Measurements from ENCODE around the gene AUP1. TPM values are rescaled to one million over a fixed set of nuclear protein-coding genes. Genes with fewer than 3 reads are reported as not detected.
A peak's percentile ranks its signal among the peaks of the same experiment; 100 is the strongest.

AUP1 gene
- total RNA-seq, 4 donors from 2014 or later: 94.0 to 116 (median 112) TPM

DNA sequence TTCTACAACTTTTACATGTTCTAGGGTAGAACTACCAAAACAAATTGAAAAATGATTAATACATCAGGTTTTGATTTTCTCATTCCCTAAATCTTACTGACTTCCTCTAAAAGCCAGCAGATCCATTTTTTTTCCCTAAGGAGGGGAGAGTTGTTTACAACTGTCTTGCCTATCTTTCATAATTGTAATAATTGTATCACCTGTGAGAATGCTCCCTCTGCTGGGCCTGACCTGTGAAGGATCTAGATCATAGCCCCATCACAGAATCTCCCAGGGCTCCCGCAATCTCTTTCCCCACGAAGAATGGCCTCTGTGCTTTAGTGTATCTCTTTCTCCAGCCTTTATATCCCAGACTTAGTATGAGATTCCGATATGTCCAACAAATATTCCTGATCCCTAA lies 15.1 kb upstream of the AUP1 start:
- 85 to 92% methylated on average over 3 of the region's 3 CpGs for WGBS, 2 donors
- DNase-seq (ENCODE audit: low spot score in 2 of 2): peak in 1 of 2 donors; percentile 32
- intact Hi-C loops (cut with DNase I; ENCODE audit: low total_unique reads): no loop called here
- no peak for TF ChIP-seq CTCF (IDR thresholded peaks at IDR 0.05)
- H3K4me3 ChIP-seq (ENCODE audit: low read depth, poor library complexity, severe bottlenecking): no peak overlapping the region

DNA sequence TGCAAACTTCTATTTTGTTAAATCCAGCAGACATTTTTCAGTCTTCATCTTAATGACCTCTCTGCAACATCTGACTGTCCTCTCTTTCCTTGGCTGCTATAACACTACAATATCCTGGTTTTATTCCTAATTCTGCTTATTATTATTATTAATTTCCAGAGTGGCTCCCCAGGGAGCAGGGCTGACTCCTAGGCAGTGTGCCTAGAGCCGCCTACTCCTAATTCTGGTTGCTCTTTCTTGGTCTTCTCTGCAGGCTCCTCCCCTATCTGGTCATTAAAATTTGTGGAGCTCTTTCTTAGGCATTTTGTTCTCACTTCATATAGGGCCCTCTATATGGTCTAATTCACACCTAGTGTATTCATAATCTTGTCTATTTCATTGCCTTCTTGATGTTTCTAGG lies 13.5 kb upstream of the AUP1 start:
- no peak overlapping the region for H3K4me3 ChIP-seq (ENCODE audit: low read depth, poor library complexity, severe bottlenecking)
- intact Hi-C loops (cut with DNase I; ENCODE audit: low total_unique reads): no loop called here
- no peak for TF ChIP-seq POLR2A (IDR thresholded peaks at IDR 0.05)
- no peak for TF ChIP-seq CTCF (IDR thresholded peaks at IDR 0.05)
- peak in 1 of 2 donors; percentile 21 for DNase-seq (ENCODE audit: low spot score in 2 of 2)
- WGBS, 2 donors: 78 to 84% methylated on average over 1 of the region's 1 CpG

GRCh38 chr2:74540291-74540690 lies 10.8 kb upstream of the AUP1 start:
- 44 to 56% methylated on average over 5 of the region's 5 CpGs for WGBS, 2 donors
- no peak overlapping the region for H3K4me3 ChIP-seq (ENCODE audit: low read depth, poor library complexity, severe bottlenecking)
- TF ChIP-seq CTCF (IDR thresholded peaks at IDR 0.05) (no peak), POLR2A (IDR thresholded peaks at IDR 0.05) (no peak)
- intact Hi-C loops (cut with DNase I; ENCODE audit: low total_unique reads): no loop called here
- DNase-seq (ENCODE audit: low spot score in 2 of 2): peak; percentile 71 to 92

DNA sequence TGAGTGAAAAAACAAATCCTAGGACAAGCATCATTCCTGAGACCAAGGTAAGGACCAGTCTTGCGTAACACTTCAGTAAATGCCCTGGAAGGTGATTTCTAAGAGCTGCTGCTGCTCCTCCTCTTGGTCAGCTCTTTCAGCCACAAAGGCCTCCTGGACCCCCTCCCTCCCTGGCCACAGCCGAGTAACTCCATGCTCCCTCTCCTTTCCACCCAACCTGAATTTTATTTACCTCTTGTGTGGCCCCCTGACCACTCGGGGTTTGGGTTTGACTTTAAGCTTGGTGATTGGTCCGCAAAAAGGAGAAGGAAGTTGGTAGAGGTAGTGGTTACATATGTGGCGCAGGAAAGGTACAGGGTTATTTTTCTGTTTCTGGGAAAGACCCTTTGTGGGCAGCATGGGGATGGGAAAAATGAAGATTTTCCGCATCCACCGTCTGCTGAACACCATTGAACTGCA lies 9.4 kb upstream of the AUP1 start:
- H3K4me3 ChIP-seq (ENCODE audit: low read depth, poor library complexity, severe bottlenecking): no peak overlapping the region
- TF ChIP-seq CTCF (IDR thresholded peaks at IDR 0.05): no peak
- no peak for TF ChIP-seq POLR2A (IDR thresholded peaks at IDR 0.05)
- intact Hi-C loops (cut with DNase I; ENCODE audit: low total_unique reads): no loop called here
- 70 to 77% methylated on average over 7 of the region's 7 CpGs for WGBS, 2 donors
- DNase-seq (ENCODE audit: low spot score in 2 of 2): no peak

DNA sequence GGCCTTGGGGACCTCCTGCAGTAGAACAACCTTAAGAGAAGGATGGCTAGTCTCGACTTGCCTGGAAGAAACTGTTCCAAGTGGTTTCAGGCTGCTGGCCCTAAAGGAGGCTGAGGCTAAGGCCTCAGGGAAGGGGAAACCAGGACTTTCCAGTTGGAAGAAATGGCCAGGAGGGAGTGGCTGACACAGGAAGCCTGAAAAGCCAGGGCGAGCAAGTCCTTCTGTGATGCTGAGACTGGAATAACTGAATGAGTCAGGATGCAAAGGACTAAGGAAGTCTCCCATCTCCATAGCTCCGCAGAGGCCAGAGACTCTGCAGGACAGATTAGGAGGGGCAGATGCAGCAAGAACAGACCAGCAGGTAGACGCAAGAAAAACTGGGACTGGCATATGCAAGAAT lies 7.6 kb upstream of the AUP1 start:
- no peak overlapping the region for H3K4me3 ChIP-seq (ENCODE audit: low read depth, poor library complexity, severe bottlenecking)
- DNase-seq (ENCODE audit: low spot score in 2 of 2): no peak
- intact Hi-C loops (cut with DNase I; ENCODE audit: low total_unique reads): no loop called here
- TF ChIP-seq POLR2A (IDR thresholded peaks at IDR 0.05): no peak
- WGBS, 2 donors: 50 to 54% methylated on average over 4 of the region's 4 CpGs

DNA sequence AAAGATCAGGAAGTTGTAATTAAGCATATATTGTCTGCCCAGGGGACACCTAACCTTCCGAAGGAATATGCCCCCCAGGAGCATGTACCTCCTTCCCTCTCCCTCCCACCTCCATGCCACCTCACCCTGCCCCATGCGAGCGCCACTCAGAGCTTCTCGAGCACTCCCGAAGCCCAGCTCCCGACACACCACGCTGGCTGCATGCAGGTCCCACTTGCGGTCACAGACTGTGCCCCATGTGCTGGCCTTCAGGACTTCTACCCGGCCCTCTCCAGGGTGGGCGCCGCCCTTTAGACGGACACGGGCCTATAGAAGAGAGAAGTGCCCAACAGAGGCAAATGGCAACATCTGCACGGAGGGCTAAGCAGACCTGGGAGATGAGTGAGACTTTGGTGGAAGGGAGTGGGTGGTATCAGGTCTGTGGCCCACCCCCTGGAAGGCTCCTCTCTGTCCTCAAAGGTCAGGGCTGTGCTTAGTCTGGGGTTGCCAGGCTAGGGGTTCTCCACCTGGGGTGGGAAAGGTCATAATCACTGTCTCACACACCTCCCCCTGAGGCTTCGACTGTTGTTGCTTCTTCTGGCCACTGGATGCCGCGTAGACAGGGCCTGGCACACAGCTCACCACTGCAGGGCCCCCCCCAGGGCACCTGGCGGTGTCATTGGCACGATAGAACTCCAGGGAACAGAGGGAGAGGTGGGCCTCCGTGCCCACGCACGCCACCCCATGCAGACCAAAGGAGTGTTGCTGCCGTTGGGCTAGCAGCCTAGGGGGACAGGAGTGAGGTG lies 6.9 kb upstream of the AUP1 start:
- H3K4me3 ChIP-seq (ENCODE audit: low read depth, poor library complexity, severe bottlenecking): no peak overlapping the region
- WGBS, 2 donors: 77% methylated on average over 21 to 22 of the region's 23 CpGs
- TF ChIP-seq POLR2A (IDR thresholded peaks at IDR 0.05) (no peak), CTCF (IDR thresholded peaks at IDR 0.05) (no peak)
- no peak for DNase-seq (ENCODE audit: low spot score in 2 of 2)
- intact Hi-C loops (cut with DNase I; ENCODE audit: low total_unique reads): no loop called here

All from lower leg skin (tissue), 4 donors.